Effector memory CD4-positive, alpha-beta T cell (primary cell): Measurements from ENCODE around the gene PRICKLE3.

Experiments
- DNase-seq, 3 donors: peaks; one replicate each; pipeline ENCODE4 v3.0.0-alpha.2; 2020
- H3K27ac ChIP-seq: 2 replicates; pipeline ENCODE4 v1.7.0; 2013; ENCODE audit warnings: mild to moderate bottlenecking, low read length, moderate library complexity; ENCODE audit not compliant: insufficient read depth, poor library complexity, severe bottlenecking
- H3K27me3 ChIP-seq: replicated peaks from 2 replicates; pipeline ENCODE4 v1.7.0; 2013; ENCODE audit warnings: mild to moderate bottlenecking, low read length; ENCODE audit not compliant: insufficient read depth, control insufficient read depth, poor library complexity, severe bottlenecking
- H3K36me3 ChIP-seq: 2 replicates; pipeline ENCODE4 v1.7.0; 2013; ENCODE audit warnings: mild to moderate bottlenecking, low read length, moderate library complexity; ENCODE audit not compliant: control insufficient read depth, insufficient read depth
- H3K4me1 ChIP-seq: 2 replicates; pipeline ENCODE4 v1.7.0; 2013; ENCODE audit warnings: low read length, mild to moderate bottlenecking; ENCODE audit not compliant: control insufficient read depth, insufficient read depth, poor library complexity, severe bottlenecking
- H3K4me3 ChIP-seq: 2 replicates; pipeline ENCODE4 v1.7.0; 2013; ENCODE audit warnings: low read length, low read depth, mild to moderate bottlenecking; ENCODE audit not compliant: insufficient read depth, poor library complexity, severe bottlenecking
- H3K9me3 ChIP-seq: 2 replicates; pipeline ENCODE4 v1.7.0; 2013; ENCODE audit warnings: mild to moderate bottlenecking, low read length, moderate library complexity; ENCODE audit not compliant: control insufficient read depth

PRICKLE3 gene

DNA sequence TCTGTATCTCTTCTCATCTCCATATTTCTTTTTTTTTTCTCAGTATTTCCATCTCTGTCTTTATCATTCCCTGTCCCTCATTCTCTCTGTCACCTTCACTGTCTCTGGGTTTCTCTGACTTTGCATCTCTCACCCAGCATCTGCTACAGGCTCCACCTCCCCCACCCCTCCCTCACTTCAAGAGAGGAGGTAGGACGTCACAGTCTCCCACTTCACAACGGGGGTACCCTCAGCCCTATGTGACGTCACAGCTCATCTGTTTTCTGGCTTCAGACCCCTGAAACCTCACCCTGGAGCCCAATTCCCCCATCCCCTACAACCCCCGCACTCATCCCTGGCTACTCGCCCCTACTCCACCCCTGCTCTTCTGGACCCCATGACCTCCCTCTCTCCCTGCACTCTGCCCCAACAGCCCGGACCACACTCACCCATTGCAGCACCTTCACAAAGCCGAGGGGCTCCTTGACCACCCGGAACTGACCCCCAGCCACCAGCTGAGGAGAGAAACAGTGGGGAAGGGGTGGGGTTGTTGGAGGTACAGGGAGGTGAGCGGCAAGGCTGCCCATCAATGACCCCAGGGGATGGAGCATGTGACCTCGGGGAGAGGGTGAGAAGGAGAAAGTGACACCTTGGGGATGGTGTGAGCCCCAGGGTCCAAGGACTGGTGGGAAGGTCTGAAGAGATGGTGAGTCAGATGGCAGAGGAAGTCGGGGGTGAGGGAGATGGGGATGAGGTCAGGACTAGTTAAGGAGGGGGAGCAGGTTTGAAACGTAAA is 12.6 kb upstream of the PRICKLE3 start:
- no peaks in the 10 kb centered on the region for H3K27me3 ChIP-seq
- H3K36me3 ChIP-seq = no peaks in the 10 kb centered on the region
- no peak overlapping the region for H3K4me3 ChIP-seq
- no peaks in the 10 kb centered on the region for H3K9me3 ChIP-seq
- DNase-seq = no peak
- peaks cover 6% of the 10 kb centered on the region for H3K4me1 ChIP-seq
- H3K27ac ChIP-seq = no peak overlapping the region

GRCh38 chrX:49197543-49198087 is 11.4 kb upstream of the PRICKLE3 start:
- Histone ChIP-seq H3K4me1 (peaks cover 6% of the 10 kb centered on the region), H3K27ac (no peak overlapping the region), H3K36me3 (no peaks in the 10 kb centered on the region), H3K27me3 (no peaks in the 10 kb centered on the region), H3K4me3 (no peak overlapping the region), H3K9me3 (no peaks in the 10 kb centered on the region)
- no peak for DNase-seq

- Histone ChIP-seq H3K9me3 (no peaks in the 10 kb centered on the region), H3K4me1 (no peaks in the 10 kb centered on the region), H3K4me3 (no peak overlapping the region), H3K27ac (no peak overlapping the region), H3K36me3 (no peaks in the 10 kb centered on the region), H3K27me3 (no peaks in the 10 kb centered on the region)
- DNase-seq = no peak
Observed at GRCh38 chrX:49193542-49193964, 7.4 kb upstream of the PRICKLE3 start.

- no peak for DNase-seq
- no peaks in the 10 kb centered on the region for H3K9me3 ChIP-seq
- no peaks in the 10 kb centered on the region for H3K27me3 ChIP-seq
- no peak overlapping the region for H3K27ac ChIP-seq
- no peaks in the 10 kb centered on the region for H3K4me1 ChIP-seq
- no peaks in the 10 kb centered on the region for H3K36me3 ChIP-seq
- H3K4me3 ChIP-seq = no peak overlapping the region
Observed at GRCh38 chrX:49192722-49193328, 6.7 kb upstream of the PRICKLE3 start.

- Histone ChIP-seq H3K4me1 (no peaks in the 10 kb centered on the region), H3K27me3 (no peaks in the 10 kb centered on the region), H3K36me3 (no peaks in the 10 kb centered on the region), H3K9me3 (no peaks in the 10 kb centered on the region), H3K27ac (peak overlapping the region; percentile 79), H3K4me3 (peak overlapping the region; percentile 73)
- no peak for DNase-seq
Observed at GRCh38 chrX:49191574-49192011, 5.4 kb upstream of the PRICKLE3 start.

GRCh38 chrX:49190821-49191573 is 4.8 kb upstream of the PRICKLE3 start:
- peak overlapping the region; percentile 73 for H3K4me3 ChIP-seq
- no peaks in the 10 kb centered on the region for H3K36me3 ChIP-seq
- no peaks in the 10 kb centered on the region for H3K4me1 ChIP-seq
- DNase-seq = peak; percentile 74 to 83 (median 80)
- peak overlapping the region; percentile 79 for H3K27ac ChIP-seq
- H3K27me3 ChIP-seq = no peaks in the 10 kb centered on the region
- H3K9me3 ChIP-seq = no peaks in the 10 kb centered on the region

- DNase-seq = no peak
- H3K9me3 ChIP-seq = no peaks in the 10 kb centered on the region
- no peak overlapping the region for H3K4me3 ChIP-seq
- H3K4me1 ChIP-seq = no peaks in the 10 kb centered on the region
- H3K27me3 ChIP-seq = no peaks in the 10 kb centered on the region
- H3K36me3 ChIP-seq = no peaks in the 10 kb centered on the region
- H3K27ac ChIP-seq = no peak overlapping the region
Observed at GRCh38 chrX:49189606-49190005, 3.4 kb upstream of the PRICKLE3 start.

- Histone ChIP-seq H3K27me3 (no peaks in the 10 kb centered on the region), H3K4me3 (no peak overlapping the region), H3K9me3 (no peaks in the 10 kb centered on the region), H3K4me1 (no peaks in the 10 kb centered on the region), H3K27ac (no peak overlapping the region), H3K36me3 (no peaks in the 10 kb centered on the region)
- DNase-seq = no peak
Observed at GRCh38 chrX:49188468-49189076, 2.4 kb upstream of the PRICKLE3 start.

GRCh38 chrX:49187526-49187925 is 1.4 kb upstream of the PRICKLE3 start:
- no peaks in the 10 kb centered on the region for H3K27me3 ChIP-seq
- no peaks in the 10 kb centered on the region for H3K4me1 ChIP-seq
- no peaks in the 10 kb centered on the region for H3K9me3 ChIP-seq
- H3K4me3 ChIP-seq = no peak overlapping the region
- H3K27ac ChIP-seq = no peak overlapping the region
- no peaks in the 10 kb centered on the region for H3K36me3 ChIP-seq
- DNase-seq = no peak
